AG09309 (cell line): ENCODE measurements around the gene MEGF9.

ENCODE experiments used
- DNase-seq: peaks from one replicate; pipeline ENCODE4 v3.0.0-alpha.2; 2010; ENCODE audit warnings: low read depth
- H3K4me3 ChIP-seq: 2 replicates; pipeline ENCODE4 v1.5.1; 2011; ENCODE audit warnings: mild to moderate bottlenecking, low read depth, low read length, moderate library complexity; ENCODE audit not compliant: control insufficient read depth
- CTCF ChIP-seq: IDR thresholded peaks from 2 replicates; pipeline ENCODE4 v1.5.1; 2011; ENCODE audit warnings: mild to moderate bottlenecking, low read depth, low read length, inconsistent platforms; ENCODE audit not compliant: insufficient read depth, control insufficient read depth; ENCODE audit errors: missing control alignments

Gene MEGF9

GRCh38 chr9:120572472-120572871 is 141.8 kb downstream of the MEGF9 start:
- DNase-seq = no peak
- H3K4me3 ChIP-seq = no peak overlapping the region
- no peak for TF ChIP-seq CTCF

- no peak overlapping the region for H3K4me3 ChIP-seq
- TF ChIP-seq CTCF = no peak
- DNase-seq = peak; percentile 84
These were observed 142.6 kb downstream of the MEGF9 start for GRCh38 chr9:120571443-120572257.

GRCh38 chr9:120570296-120570695 is 144.0 kb downstream of the MEGF9 start:
- no peak overlapping the region for H3K4me3 ChIP-seq
- no peak for DNase-seq
- TF ChIP-seq CTCF = no peak

- H3K4me3 ChIP-seq = no peak overlapping the region
- TF ChIP-seq CTCF = peak; percentile 19
- no peak for DNase-seq
These were observed 144.7 kb downstream of the MEGF9 start for GRCh38 chr9:120569556-120569955.

GRCh38 chr9:120568816-120569215 is 145.5 kb downstream of the MEGF9 start:
- DNase-seq = no peak
- H3K4me3 ChIP-seq = no peak overlapping the region
- TF ChIP-seq CTCF = no peak

GRCh38 chr9:120567874-120568273 is 146.4 kb downstream of the MEGF9 start:
- no peak for DNase-seq
- TF ChIP-seq CTCF = no peak
- no peak overlapping the region for H3K4me3 ChIP-seq
